IgD-negative memory B cell (primary cell): ENCODE data around the gene CUL4A. TPM values are rescaled to one million over a fixed set of nuclear protein-coding genes. Genes with fewer than 3 reads are reported as not detected.
"Not testable (repeated sequence)": the region's sequence is repeated elsewhere in the genome, so short reads cannot be mapped to it uniquely, and the experiment has no call there.

Experiments
- H3K27ac Mint-ChIP-seq, 3 donors: one replicate each; pipeline ENCODE4 v1.8.0; 2020 to 2022; ENCODE audit warnings: mild to moderate bottlenecking in 3 of 3, mixed read lengths in 3 of 3, moderate library complexity in 1 of 3
- H3K27me3 Mint-ChIP-seq: one replicate; pipeline ENCODE4 v1.8.0; 2021; ENCODE audit warnings: mixed read lengths
- H3K36me3 Mint-ChIP-seq: one replicate; pipeline ENCODE4 v1.8.0; 2020; ENCODE audit warnings: mild to moderate bottlenecking, mixed read lengths
- H3K4me1 Mint-ChIP-seq, 3 donors: one replicate each; pipeline ENCODE4 v1.8.0; 2020 to 2022; ENCODE audit warnings: mixed read lengths in 3 of 3, mild to moderate bottlenecking in 1 of 3
- H3K4me3 Mint-ChIP-seq, 4 donors: one replicate each; pipeline ENCODE4 v1.8.0; 2020 to 2022; ENCODE audit warnings: mild to moderate bottlenecking in 4 of 4, mixed read lengths in 4 of 4, moderate library complexity in 3 of 4
- H3K9me3 Mint-ChIP-seq, 3 donors: one replicate each; pipeline ENCODE4 v1.8.0; 2020 to 2021; ENCODE audit warnings: mixed read lengths in 3 of 3, mild to moderate bottlenecking in 1 of 3
- polyA plus RNA-seq: library from polyadenylated mRNA; unstranded; fragments of 300-500 nt; fragmentation: Illumina TruSeq; gene quantifications from one replicate; pipeline ENCODE4 v1.2.3, GENCODE V29; 2021

The CUL4A gene
- polyA plus RNA-seq, 1 donor from 2014 or later = 42.6 TPM

DNA sequence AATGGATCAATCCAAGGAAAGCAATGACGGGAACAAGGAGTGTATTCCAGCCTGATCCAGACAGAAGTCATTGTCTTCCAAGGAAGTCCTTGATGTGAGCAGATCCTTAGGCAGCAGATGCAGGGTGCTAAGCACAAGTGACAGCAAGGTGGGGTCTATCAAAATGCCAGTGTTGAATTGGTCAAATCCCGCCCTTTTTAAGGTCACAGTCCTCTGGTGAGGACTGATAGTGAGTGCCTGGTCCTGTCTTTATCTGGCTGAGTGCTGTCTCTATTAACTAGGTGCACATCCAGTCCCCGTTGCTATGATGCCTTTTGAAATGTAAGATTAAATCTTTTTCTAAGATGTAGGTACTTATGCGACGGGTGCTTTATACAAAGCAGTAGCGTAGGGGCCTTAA is 86.4 kb downstream of the CUL4A start:
- Mint-ChIP-seq H3K9me3 (peaks cover 0 to 6% (median 0%) of the 10 kb centered on the region in 3 donors), H3K27ac (peak overlapping the region; percentile 97 to 100 (median 100)), H3K27me3 (peaks cover 26% of the 10 kb centered on the region), H3K36me3 (peaks cover 2% of the 10 kb centered on the region), H3K4me3 (peak overlapping the region in 3 of 4 donors; percentile 5 to 96 (median 50)), H3K4me1 (peaks cover 21 to 32% (median 27%) of the 10 kb centered on the region in 3 donors)

GRCh38 chr13:113296823-113297369 is 87.5 kb downstream of the CUL4A start, which contains the start of gene LAMP1:
LAMP1 (plus strand) TSS chr13:113297239; CDS start chr13:113297435, 196 bp downstream.
- H3K4me3 Mint-ChIP-seq = peak within 1 kb of the TSS; percentile 94 to 97 (median 96)
- peak within 1 kb of the TSS; percentile 97 to 100 (median 100) for H3K27ac Mint-ChIP-seq
- H3K27me3 Mint-ChIP-seq = peaks cover 17% of the 10 kb centered on the region
- peaks cover 2% of the 10 kb centered on the region for H3K36me3 Mint-ChIP-seq
- peaks cover 24 to 32% (median 29%) of the 10 kb centered on the region in 3 donors for H3K4me1 Mint-ChIP-seq
- peaks cover 0 to 4% (median 0%) of the 10 kb centered on the region in 3 donors for H3K9me3 Mint-ChIP-seq

DNA sequence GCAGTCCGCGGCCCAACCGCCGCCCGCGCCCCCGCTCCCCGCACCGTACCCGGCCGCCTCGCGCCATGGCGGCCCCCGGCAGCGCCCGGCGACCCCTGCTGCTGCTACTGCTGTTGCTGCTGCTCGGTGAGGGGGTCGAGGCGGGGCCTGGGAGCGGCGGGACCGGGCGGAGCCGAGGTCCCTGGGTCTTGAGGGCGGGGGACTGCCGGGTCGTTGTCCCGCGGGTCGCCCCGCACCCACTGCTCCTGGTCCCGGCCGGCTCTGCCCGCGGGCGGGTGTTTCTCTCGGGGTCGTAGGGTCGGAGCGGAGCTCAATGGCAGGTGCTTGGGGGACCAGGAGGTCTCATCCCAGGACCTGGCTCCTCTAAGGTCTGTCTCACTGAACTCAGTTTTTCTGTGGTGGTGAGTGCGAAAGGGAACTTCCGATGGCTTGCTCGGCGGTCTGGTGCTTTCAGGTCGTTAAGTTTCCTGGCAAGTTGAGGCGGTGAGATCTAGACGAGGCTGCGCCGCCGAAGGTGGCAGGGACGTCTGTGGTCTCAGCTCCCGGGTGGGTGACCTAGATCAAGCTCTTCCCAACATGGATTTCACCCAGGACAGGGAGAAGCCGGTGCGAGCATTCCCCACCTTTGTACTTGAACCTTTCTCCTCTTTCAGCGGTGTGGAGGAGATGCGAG is 88.1 kb downstream of the CUL4A start:
- Mint-ChIP-seq H3K27me3 (peaks cover 11% of the 10 kb centered on the region), H3K36me3 (peaks cover 2% of the 10 kb centered on the region), H3K27ac (peak overlapping the region; percentile 97 to 100 (median 98)), H3K4me3 (peak overlapping the region; percentile 94 to 97 (median 94)), H3K9me3 (peaks cover 0 to 4% (median 0%) of the 10 kb centered on the region in 3 donors), H3K4me1 (peaks cover 24 to 26% (median 24%) of the 10 kb centered on the region in 3 donors)

DNA sequence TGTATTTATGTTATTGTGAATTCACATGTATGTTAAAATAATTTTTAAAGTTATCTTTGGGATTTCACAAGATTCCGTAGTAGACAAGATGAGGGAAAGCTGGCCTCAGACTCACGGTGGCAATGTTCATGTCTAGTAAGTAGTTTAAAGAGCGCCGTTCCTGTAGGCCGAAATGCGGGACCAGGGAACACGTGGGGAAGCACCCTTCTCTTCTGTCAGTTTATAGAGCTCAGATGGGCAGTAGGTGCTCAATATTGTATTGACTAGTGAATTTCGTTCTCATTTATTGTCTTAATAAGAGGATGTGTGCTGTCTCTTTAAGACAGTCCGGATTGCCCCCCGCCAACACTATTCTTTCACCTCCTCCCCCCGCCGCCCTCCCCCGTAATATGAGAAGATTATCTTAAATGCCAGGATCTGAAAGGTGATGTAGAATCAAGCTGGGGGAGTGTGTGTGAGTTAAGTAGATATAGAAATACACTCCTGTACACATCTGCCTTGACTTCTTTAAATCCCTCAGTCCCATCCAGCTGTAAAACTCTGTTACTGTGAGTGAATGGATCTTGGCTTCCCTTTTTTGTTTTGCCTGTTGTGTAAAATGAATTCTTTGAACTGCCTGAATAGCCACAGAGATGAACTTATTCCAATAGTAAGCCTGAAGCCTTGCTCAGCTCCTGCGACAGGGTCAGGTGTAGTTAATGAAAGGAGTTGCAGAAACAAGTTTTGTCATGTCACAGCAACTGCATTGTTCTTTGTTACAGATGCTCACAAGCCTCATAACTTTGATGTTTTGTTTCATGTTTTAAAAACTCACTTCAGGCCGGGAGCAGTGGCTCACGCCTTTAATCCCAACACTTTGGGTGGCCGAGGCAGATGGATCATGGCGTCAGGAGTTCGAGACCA is 88.9 kb downstream of the CUL4A start:
- Mint-ChIP-seq H3K4me1 (peaks cover 24 to 28% (median 27%) of the 10 kb centered on the region in 3 donors), H3K27ac (peak overlapping the region; percentile 97 to 100 (median 98)), H3K36me3 (peaks cover 5% of the 10 kb centered on the region), H3K9me3 (peaks cover 0 to 4% (median 0%) of the 10 kb centered on the region in 3 donors), H3K4me3 (peak overlapping the region; percentile 94 to 97 (median 94)), H3K27me3 (peaks cover 6% of the 10 kb centered on the region)

DNA sequence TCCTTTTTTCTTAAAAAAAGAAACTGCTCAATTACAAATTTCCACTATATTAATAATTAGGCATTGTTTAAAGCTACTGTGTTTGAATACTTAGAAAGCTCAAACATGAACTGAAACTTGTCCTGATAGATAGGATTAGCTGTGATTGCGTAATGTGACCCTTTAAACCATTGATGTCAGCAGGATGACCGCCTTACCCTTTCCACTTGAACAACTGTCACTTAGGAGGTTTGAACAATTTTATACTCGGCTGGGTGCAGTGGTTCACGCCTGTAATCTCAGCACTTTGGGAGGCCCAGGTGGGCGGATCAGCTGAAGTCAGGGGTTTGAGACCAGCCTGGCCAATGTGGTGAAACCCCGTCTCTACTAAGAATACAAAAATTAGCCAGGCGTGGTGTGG is 90.5 kb downstream of the CUL4A start:
- Mint-ChIP-seq H3K36me3 (peaks cover 5% of the 10 kb centered on the region), H3K4me1 (peaks cover 27 to 32% (median 29%) of the 10 kb centered on the region in 3 donors), H3K4me3 (peak overlapping the region in 1 of 4 donors; percentile 7), H3K9me3 (peaks cover 0 to 4% (median 0%) of the 10 kb centered on the region in 3 donors), H3K27ac (peak overlapping the region; percentile 3 to 97 (median 71)), H3K27me3 (peaks cover 4% of the 10 kb centered on the region)

DNA sequence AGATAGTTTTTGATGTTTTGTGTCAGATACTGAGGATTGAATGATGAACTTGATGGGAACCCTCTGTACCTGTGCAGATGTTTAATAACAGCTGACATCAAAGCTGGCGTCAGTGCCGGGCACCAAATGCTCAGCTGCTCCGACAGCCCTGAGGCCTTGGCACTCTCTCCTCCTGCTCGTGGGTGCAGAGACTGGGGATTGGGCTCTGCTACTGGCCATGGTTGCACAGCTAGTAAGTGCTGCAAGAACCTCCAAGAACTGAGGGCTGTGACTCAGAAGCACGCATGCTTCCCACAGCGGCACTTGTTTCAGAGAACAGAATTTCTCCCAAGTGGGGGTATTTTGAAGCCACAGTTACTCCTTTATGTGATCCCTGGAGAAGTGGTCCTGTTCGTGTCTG is 93.6 kb downstream of the CUL4A start:
- Mint-ChIP-seq H3K27ac (peak overlapping the region in 1 of 3 donors; percentile 80), H3K27me3 (no peaks in the 10 kb centered on the region), H3K4me3 (peak overlapping the region in 1 of 4 donors; percentile 54), H3K36me3 (peaks cover 3% of the 10 kb centered on the region), H3K4me1 (peaks cover 17 to 29% (median 21%) of the 10 kb centered on the region in 3 donors), H3K9me3 (no peaks in the 10 kb centered on the region)

DNA sequence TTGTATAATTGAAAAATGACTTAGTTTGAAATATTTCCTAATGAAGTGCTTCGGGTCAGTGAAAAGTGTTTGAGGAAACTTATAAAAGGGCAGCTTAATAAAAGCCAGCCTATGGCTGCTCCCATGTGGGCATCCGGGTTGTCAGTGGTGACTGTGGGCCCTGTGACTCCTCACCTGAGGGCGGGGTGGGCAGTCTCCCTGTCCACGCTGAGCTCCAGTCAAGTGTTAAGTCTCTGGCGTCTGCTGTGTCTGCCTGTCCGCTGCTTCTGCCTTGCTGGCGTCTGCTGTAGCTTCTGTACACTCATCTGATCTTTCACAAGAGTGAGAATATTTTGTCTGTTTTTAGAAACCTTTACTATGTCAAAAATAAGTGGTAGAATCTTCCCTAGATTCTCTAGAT is 94.7 kb downstream of the CUL4A start:
- no peak overlapping the region for H3K27ac Mint-ChIP-seq
- H3K4me1 Mint-ChIP-seq = peaks cover 10 to 21% (median 15%) of the 10 kb centered on the region in 3 donors
- H3K4me3 Mint-ChIP-seq = peak overlapping the region in 2 of 4 donors; percentile 10 to 23
- H3K27me3 Mint-ChIP-seq = no peaks in the 10 kb centered on the region
- no peaks in the 10 kb centered on the region for H3K9me3 Mint-ChIP-seq
- peaks cover 3% of the 10 kb centered on the region for H3K36me3 Mint-ChIP-seq

- Mint-ChIP-seq H3K36me3 (peaks cover 3% of the 10 kb centered on the region), H3K9me3 (no peaks in the 10 kb centered on the region), H3K4me3 (no peak overlapping the region), H3K27ac (no peak overlapping the region), H3K4me1 (peaks cover 10 to 18% (median 12%) of the 10 kb centered on the region in 3 donors), H3K27me3 (no peaks in the 10 kb centered on the region)
Measured at GRCh38 chr13:113305208-113305607, 95.8 kb downstream of the CUL4A start.

- Mint-ChIP-seq H3K27ac (no peak overlapping the region), H3K4me1 (peaks cover 5 to 15% (median 11%) of the 10 kb centered on the region in 3 donors), H3K27me3 (no peaks in the 10 kb centered on the region), H3K9me3 (no peaks in the 10 kb centered on the region), H3K4me3 (no peak overlapping the region), H3K36me3 (peaks cover 5% of the 10 kb centered on the region)
Measured at GRCh38 chr13:113307491-113307890, 98.1 kb downstream of the CUL4A start.

DNA sequence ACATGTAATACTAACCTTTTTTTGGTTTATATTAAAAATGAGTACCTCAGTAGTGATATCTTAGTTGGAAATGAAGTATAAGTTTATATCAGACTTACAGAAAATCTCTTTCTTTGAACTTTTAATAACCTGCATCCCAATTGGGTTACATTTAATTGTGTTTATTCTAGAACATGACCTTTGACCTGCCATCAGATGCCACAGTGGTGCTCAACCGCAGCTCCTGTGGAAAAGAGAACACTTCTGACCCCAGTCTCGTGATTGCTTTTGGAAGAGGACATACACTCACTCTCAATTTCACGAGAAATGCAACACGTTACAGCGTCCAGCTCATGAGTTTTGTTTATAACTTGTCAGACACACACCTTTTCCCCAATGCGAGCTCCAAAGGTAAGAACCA is 100.1 kb downstream of the CUL4A start:
- Mint-ChIP-seq H3K4me1 (peaks cover 1 to 8% (median 7%) of the 10 kb centered on the region in 3 donors), H3K27me3 (no peaks in the 10 kb centered on the region), H3K36me3 (peaks cover 1% of the 10 kb centered on the region), H3K4me3 (no peak overlapping the region), H3K9me3 (no peaks in the 10 kb centered on the region), H3K27ac (no peak overlapping the region)

GRCh38 chr13:113314112-113314511 is 104.7 kb downstream of the CUL4A start:
- H3K4me1 Mint-ChIP-seq, H3K9me3 Mint-ChIP-seq, H3K4me3 Mint-ChIP-seq, H3K27me3 Mint-ChIP-seq, H3K36me3 Mint-ChIP-seq: not testable (repeated sequence)
- H3K27ac Mint-ChIP-seq = peak overlapping the region in 1 of 3 donors; percentile 76

GRCh38 chr13:113314895-113315470 is 105.6 kb downstream of the CUL4A start:
- H3K4me1 Mint-ChIP-seq, H3K36me3 Mint-ChIP-seq, H3K9me3 Mint-ChIP-seq, H3K4me3 Mint-ChIP-seq, H3K27me3 Mint-ChIP-seq: not testable (repeated sequence)
- H3K27ac Mint-ChIP-seq = peak overlapping the region in 1 of 3 donors; percentile 74

DNA sequence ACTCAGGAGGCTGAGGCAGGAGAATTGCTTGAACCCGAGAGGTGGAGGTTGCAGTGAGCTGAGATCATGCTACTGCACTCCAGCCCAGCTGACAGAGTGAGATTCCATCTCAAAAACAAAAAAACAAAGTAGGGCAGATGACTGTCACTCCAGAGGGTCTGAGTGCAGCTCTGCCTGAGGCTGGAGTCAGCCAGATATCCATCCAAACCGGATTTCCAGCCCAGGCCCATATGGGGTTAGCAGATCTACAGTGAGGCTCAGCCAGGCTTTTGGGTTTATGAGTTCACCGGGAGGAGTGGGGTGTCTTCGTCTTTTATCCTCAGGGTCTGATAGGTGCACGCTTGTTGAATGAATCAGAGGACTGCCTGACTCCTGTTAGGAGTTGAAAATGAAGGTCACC is 106.6 kb downstream of the CUL4A start:
- Mint-ChIP-seq H3K4me3 (no peak overlapping the region), H3K36me3 (peaks cover 7% of the 10 kb centered on the region)

More for the DNA sequence above, 106.6 kb downstream of the CUL4A start:
- H3K4me1 Mint-ChIP-seq = peaks cover 0 to 3% (median 2%) of the 10 kb centered on the region in 3 donors
- no peak overlapping the region for H3K27ac Mint-ChIP-seq
- H3K27me3 Mint-ChIP-seq = no peaks in the 10 kb centered on the region
- no peaks in the 10 kb centered on the region for H3K9me3 Mint-ChIP-seq
